D721Med (cell line): ENCODE data around the gene KIF1B.

Source experiments
- DNase-seq: peaks from one replicate; pipeline ENCODE4 v3.0.0; 2011; ENCODE audit warnings: low spot score; ENCODE audit not compliant: insufficient read length
- FAIRE-seq: peaks from 2 replicates; lab custom pipeline; 2011; peaks lifted over from hg19 to GRCh38; lab: Jason Lieb, UNC
- CTCF ChIP-seq: IDR thresholded peaks from 2 replicates; pipeline ENCODE4 v1.5.1; 2012; ENCODE audit warnings: mild to moderate bottlenecking, control low read depth; ENCODE audit not compliant: insufficient read depth; ENCODE audit errors: missing control alignments

KIF1B gene

GRCh38 chr1:10328180-10328963 lies 118.0 kb downstream of the KIF1B start:
- no peak for FAIRE-seq
- DNase-seq = no peak
- no peak for TF ChIP-seq CTCF

- FAIRE-seq (no peak), DNase-seq (no peak)
- no peak for TF ChIP-seq CTCF
These were observed 127.1 kb downstream of the KIF1B start for GRCh38 chr1:10337436-10337835.

- no peak for DNase-seq
- no peak for FAIRE-seq
- TF ChIP-seq CTCF = peak; percentile 64
These were observed 127.7 kb downstream of the KIF1B start for GRCh38 chr1:10338047-10338446.

- DNase-seq = no peak
- no peak for TF ChIP-seq CTCF
- FAIRE-seq = no peak
These were observed 128.2 kb downstream of the KIF1B start for GRCh38 chr1:10338611-10339010.

GRCh38 chr1:10339036-10339567 lies 128.7 kb downstream of the KIF1B start:
- no peak for DNase-seq
- no peak for TF ChIP-seq CTCF
- FAIRE-seq = no peak

- FAIRE-seq (no peak), DNase-seq (no peak)
- TF ChIP-seq CTCF = no peak
These were observed 129.4 kb downstream of the KIF1B start for GRCh38 chr1:10339815-10340214.

GRCh38 chr1:10340930-10341590 lies 130.7 kb downstream of the KIF1B start:
- TF ChIP-seq CTCF = no peak
- DNase-seq (no peak), FAIRE-seq (no peak)
